ENCODE results near the gene ZFHX3. TPM values are rescaled to one million over a fixed set of nuclear protein-coding genes. Genes with fewer than 3 reads are reported as not detected.
A peak's percentile ranks its signal among the peaks of the same experiment; 100 is the strongest.

Gene ZFHX3
- total RNA-seq, 1 donor from 2014 or later = 48.5 TPM

DNA sequence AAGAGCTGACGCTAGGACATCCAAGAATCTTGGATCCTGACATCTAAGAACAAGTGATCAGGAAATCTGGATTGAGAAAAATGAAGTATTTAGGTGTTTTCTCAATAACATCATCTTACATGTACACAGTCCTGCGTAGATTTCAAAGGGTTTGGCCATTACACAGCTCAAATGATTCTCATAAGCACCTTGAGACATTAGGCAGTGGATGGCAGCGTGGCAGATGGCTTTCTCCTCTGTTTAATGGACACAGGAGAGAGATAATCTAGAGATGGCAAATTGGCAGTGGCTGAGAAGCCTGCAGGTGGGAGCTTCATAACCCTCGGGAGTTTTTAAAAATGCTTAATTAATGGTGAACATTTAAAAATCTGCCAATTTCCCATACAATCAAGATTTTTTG, 137.5 kb downstream of the ZFHX3 start:
- Mint-ChIP-seq H3K4me3 (no peak overlapping the region), H3K27me3 (no peaks in the 10 kb centered on the region), H3K9me3 (no peaks in the 10 kb centered on the region), H3K36me3 (peaks cover 13% of the 10 kb centered on the region), H3K27ac (no peak overlapping the region), H3K4me1 (ENCODE audit: unreplicated experiment) (peaks cover 41% of the 10 kb centered on the region)
- no peak for DNase-seq (ENCODE audit: extremely low spot score, unreplicated experiment)
- TF ChIP-seq, protein P1, sequence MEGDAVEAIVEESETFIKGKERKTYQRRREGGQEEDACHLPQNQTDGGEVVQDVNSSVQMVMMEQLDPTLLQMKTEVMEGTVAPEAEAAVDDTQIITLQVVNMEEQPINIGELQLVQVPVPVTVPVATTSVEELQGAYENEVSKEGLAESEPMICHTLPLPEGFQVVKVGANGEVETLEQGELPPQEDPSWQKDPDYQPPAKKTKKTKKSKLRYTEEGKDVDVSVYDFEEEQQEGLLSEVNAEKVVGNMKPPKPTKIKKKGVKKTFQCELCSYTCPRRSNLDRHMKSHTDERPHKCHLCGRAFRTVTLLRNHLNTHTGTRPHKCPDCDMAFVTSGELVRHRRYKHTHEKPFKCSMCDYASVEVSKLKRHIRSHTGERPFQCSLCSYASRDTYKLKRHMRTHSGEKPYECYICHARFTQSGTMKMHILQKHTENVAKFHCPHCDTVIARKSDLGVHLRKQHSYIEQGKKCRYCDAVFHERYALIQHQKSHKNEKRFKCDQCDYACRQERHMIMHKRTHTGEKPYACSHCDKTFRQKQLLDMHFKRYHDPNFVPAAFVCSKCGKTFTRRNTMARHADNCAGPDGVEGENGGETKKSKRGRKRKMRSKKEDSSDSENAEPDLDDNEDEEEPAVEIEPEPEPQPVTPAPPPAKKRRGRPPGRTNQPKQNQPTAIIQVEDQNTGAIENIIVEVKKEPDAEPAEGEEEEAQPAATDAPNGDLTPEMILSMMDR (conservative IDR thresholded peaks at IDR 0.05) = no peak

DNA sequence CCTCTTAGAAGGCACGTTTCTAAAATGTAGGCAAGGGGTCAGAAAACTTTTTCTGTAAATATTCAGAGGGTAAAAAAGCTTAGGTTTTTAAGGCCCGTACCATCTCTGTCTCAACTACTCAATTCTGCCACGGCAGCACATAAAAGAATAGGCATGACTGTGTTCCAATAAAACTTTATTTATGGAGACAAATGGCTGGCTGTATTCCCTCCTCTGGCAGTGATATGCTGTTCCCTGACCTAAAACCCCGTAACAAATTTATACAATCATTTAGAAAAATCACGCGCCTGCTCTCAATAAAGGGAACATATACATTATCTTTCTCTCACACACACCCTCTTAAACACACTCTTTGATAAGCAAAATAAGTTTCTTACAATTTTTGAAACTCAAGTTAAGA, 138.7 kb downstream of the ZFHX3 start:
- TF ChIP-seq, protein P1 (conservative IDR thresholded peaks at IDR 0.05) = no peak
- Mint-ChIP-seq H3K9me3 (no peaks in the 10 kb centered on the region), H3K4me3 (no peak overlapping the region), H3K36me3 (peaks cover 17% of the 10 kb centered on the region), H3K27me3 (no peaks in the 10 kb centered on the region), H3K4me1 (ENCODE audit: unreplicated experiment) (peaks cover 44% of the 10 kb centered on the region), H3K27ac (no peak overlapping the region)
- DNase-seq (ENCODE audit: extremely low spot score, unreplicated experiment) = no peak

DNA sequence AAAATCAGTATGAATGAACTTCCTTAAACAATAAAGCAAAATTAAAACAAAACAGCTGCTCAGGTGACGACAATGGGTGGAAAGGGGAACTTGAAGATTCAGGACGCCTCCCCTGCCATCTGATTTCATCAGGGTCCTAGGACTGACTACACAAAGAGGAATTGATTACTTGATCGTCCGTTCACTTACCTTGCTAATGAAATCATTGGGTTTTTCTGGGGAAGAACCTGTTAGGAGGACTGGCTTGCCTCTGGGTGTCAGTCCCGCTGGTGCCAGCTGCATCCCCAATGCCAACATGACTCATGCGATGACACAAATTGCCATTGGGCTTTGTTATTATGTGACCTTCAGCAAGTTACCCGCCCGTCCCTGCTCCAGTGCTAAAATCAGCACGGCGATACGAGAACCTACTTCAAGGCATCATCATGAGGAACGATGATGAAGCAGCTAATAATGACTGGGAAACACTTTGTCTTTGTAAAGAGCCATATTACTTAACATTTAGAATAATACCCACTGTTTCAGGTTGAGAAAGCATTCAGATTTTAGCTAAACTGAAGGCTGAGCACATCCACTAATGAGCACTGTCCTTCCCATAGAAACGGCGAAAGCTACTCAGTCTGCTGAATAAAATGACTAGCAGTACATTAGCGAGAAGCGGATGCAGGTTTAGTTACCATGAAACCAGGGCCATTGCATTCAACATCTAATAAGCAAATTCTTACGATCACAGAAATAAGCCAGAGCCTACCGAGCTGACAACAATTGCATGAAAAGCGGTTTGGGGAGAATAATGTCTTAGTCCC, 139.4 kb downstream of the ZFHX3 start:
- Mint-ChIP-seq H3K4me1 (ENCODE audit: unreplicated experiment) (peaks cover 44% of the 10 kb centered on the region), H3K4me3 (no peak overlapping the region), H3K9me3 (no peaks in the 10 kb centered on the region), H3K27me3 (no peaks in the 10 kb centered on the region), H3K27ac (no peak overlapping the region), H3K36me3 (peaks cover 17% of the 10 kb centered on the region)
- DNase-seq (ENCODE audit: extremely low spot score, unreplicated experiment) = no peak
- TF ChIP-seq, protein P1 (conservative IDR thresholded peaks at IDR 0.05) = no peak

DNA sequence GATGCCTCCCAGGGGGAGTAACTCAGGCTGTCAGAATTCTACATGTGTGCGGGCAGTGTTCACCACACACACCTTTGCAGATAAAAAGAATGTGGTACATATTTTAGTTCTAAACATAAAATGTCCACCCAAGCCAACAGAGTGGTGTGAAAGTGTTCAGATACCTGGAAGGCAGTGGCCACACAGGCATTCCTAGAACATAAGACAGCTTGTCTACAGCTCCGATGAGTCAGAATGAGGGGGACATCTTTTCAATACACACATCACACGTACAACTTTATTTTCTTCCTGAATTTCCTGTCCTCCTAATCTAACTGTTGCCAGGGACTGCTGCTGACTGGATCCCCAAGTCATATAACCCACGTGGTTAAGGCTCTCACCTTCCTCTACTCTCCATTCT, 142.3 kb downstream of the ZFHX3 start:
- Mint-ChIP-seq H3K36me3 (peaks cover 23% of the 10 kb centered on the region), H3K4me1 (ENCODE audit: unreplicated experiment) (peaks cover 47% of the 10 kb centered on the region), H3K4me3 (no peak overlapping the region), H3K9me3 (no peaks in the 10 kb centered on the region), H3K27ac (peak overlapping the region; percentile 15), H3K27me3 (no peaks in the 10 kb centered on the region)
- TF ChIP-seq, protein P1 (conservative IDR thresholded peaks at IDR 0.05) = no peak
- DNase-seq (ENCODE audit: extremely low spot score, unreplicated experiment) = no peak

DNA sequence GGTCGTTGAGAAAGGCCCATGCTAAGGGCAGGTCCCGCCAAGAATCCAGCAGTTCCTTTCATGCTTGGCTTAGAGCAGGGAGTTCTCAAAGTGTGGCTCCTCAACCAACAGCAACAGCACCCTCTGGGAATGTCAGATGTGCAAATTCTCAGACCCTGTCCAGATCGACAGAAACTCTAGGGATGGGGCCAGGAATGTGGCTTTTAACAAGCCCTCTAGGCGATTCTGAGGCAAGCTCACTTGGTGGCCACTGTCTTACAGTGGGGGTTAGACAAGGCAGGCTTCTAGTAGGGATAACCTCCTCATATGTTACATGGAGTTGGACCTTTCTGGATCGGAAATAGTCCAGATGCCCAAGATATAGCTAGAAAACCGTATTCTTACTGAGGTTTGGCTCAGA, 144.8 kb downstream of the ZFHX3 start:
- Mint-ChIP-seq H3K27me3 (no peaks in the 10 kb centered on the region), H3K36me3 (peaks cover 28% of the 10 kb centered on the region), H3K9me3 (no peaks in the 10 kb centered on the region), H3K4me1 (ENCODE audit: unreplicated experiment) (peaks cover 29% of the 10 kb centered on the region), H3K27ac (no peak overlapping the region), H3K4me3 (no peak overlapping the region)
- no peak for DNase-seq (ENCODE audit: extremely low spot score, unreplicated experiment)
- TF ChIP-seq, protein P1 (conservative IDR thresholded peaks at IDR 0.05) = no peak

Data from type B pancreatic cell (in vitro differentiated cells).